NCI-H524 (cell line): ENCODE data around the gene MIB1.

Experiments used
- DNase-seq, 2 experiments: peaks; one replicate each; lab custom pipeline; 2025; lab: John Stamatoyannopoulos, UW

Gene MIB1

GRCh38 chr18:21894619-21895367 lies 154.2 kb downstream of the MIB1 start:
- DNase-seq: no peak

- no peak for DNase-seq
Observed at GRCh38 chr18:21896732-21897336, 156.2 kb downstream of the MIB1 start.

GRCh38 chr18:21897811-21898210 lies 157.2 kb downstream of the MIB1 start:
- peak; percentile 36 to 59 for DNase-seq

- no peak for DNase-seq
Observed at GRCh38 chr18:21900605-21901352, 160.2 kb downstream of the MIB1 start.

GRCh38 chr18:21901423-21901945 lies 160.9 kb downstream of the MIB1 start:
- no peak for DNase-seq

GRCh38 chr18:21903709-21904108 lies 163.1 kb downstream of the MIB1 start:
- no peak for DNase-seq

- DNase-seq: no peak
Observed at GRCh38 chr18:21904856-21905255, 164.3 kb downstream of the MIB1 start.

GRCh38 chr18:21907451-21907850 lies 166.9 kb downstream of the MIB1 start:
- DNase-seq: no peak

GRCh38 chr18:21908711-21909110 lies 168.1 kb downstream of the MIB1 start:
- no peak for DNase-seq

GRCh38 chr18:21910906-21911305 lies 170.3 kb downstream of the MIB1 start:
- no peak for DNase-seq

- no peak for DNase-seq
Observed at GRCh38 chr18:21911551-21911950, 171.0 kb downstream of the MIB1 start.

GRCh38 chr18:21912339-21913239 lies 172.0 kb downstream of the MIB1 start:
- DNase-seq: peak; percentile 23 to 55

- DNase-seq: peak; percentile 54 to 65
Observed at GRCh38 chr18:21914739-21915319, 174.2 kb downstream of the MIB1 start.

GRCh38 chr18:21915546-21915945 lies 175.0 kb downstream of the MIB1 start:
- no peak for DNase-seq

GRCh38 chr18:21916594-21916993 lies 176.0 kb downstream of the MIB1 start:
- DNase-seq: no peak

- DNase-seq: no peak
Observed at GRCh38 chr18:21918693-21919092, 178.1 kb downstream of the MIB1 start.
